ENCODE results near the gene OTULIN. TPM values are rescaled to one million over a fixed set of nuclear protein-coding genes. Genes with fewer than 3 reads are reported as not detected.

OTULIN gene
- total RNA-seq, 4 donors from 2014 or later, result 37.7 to 59.2 (median 43.1) TPM

- Histone ChIP-seq H3K36me3 (peaks cover 0 to 56% (median 0%) of the 10 kb centered on the region in 3 donors), H3K27ac (no peak overlapping the region), H3K27me3 (no peaks in the 10 kb centered on the region), H3K9me3 (no peaks in the 10 kb centered on the region), H3K4me3 (no peak overlapping the region), H3K4me1 (peaks cover 0 to 17% (median 3%) of the 10 kb centered on the region in 4 donors)
- no peak for DNase-seq (ENCODE audit: low spot score in 2 of 2)
- TF ChIP-seq, protein P1, sequence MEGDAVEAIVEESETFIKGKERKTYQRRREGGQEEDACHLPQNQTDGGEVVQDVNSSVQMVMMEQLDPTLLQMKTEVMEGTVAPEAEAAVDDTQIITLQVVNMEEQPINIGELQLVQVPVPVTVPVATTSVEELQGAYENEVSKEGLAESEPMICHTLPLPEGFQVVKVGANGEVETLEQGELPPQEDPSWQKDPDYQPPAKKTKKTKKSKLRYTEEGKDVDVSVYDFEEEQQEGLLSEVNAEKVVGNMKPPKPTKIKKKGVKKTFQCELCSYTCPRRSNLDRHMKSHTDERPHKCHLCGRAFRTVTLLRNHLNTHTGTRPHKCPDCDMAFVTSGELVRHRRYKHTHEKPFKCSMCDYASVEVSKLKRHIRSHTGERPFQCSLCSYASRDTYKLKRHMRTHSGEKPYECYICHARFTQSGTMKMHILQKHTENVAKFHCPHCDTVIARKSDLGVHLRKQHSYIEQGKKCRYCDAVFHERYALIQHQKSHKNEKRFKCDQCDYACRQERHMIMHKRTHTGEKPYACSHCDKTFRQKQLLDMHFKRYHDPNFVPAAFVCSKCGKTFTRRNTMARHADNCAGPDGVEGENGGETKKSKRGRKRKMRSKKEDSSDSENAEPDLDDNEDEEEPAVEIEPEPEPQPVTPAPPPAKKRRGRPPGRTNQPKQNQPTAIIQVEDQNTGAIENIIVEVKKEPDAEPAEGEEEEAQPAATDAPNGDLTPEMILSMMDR (IDR thresholded peaks at IDR 0.05), result no peak
- TF ChIP-seq EP300 (IDR thresholded peaks at IDR 0.05) (no peak), POLR2A (IDR thresholded peaks at IDR 0.05) (no peak)
- 90 to 100% methylated on average over 2 of the region's 2 CpGs for WGBS, 2 donors
Observed at GRCh38 chr5:14699159-14699558, 34.6 kb downstream of the OTULIN start.

GRCh38 chr5:14699807-14700400 is 35.4 kb downstream of the OTULIN start:
- 88% methylated on average over 8 of the region's 8 CpGs for WGBS, 2 donors
- no peak for DNase-seq (ENCODE audit: low spot score in 2 of 2)
- Histone ChIP-seq H3K27me3 (no peaks in the 10 kb centered on the region), H3K9me3 (no peaks in the 10 kb centered on the region), H3K36me3 (peaks cover 0 to 57% (median 0%) of the 10 kb centered on the region in 3 donors), H3K4me1 (peaks cover 0 to 17% (median 3%) of the 10 kb centered on the region in 4 donors), H3K27ac (no peak overlapping the region), H3K4me3 (no peak overlapping the region)
- TF ChIP-seq, protein P1 (IDR thresholded peaks at IDR 0.05), result no peak
- TF ChIP-seq EP300 (IDR thresholded peaks at IDR 0.05) (no peak), POLR2A (IDR thresholded peaks at IDR 0.05) (no peak)

GRCh38 chr5:14700478-14701436 is 36.2 kb downstream of the OTULIN start:
- peaks cover 0 to 17% (median 3%) of the 10 kb centered on the region in 4 donors for H3K4me1 ChIP-seq

DNA sequence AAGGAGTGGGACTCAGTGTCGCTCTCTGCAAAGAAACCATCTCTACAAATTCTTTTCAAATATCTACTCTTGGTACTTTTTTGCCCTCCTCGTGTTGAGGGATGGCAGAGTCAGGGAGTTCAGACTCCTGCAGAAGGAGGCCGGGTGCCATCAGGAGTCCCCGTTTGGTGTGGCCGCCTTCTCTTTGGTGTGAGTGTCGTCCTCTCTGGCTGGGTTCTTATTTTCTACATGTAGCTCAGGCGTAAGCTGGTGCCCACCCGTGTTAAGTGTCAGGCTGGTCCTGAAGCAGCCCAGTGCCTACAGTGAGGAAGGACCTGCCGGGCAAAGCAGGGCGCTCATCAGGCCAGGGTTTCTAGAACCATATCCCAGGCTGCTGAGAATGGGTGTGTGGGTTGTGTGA is 37.0 kb downstream of the OTULIN start:
- TF ChIP-seq EP300 (IDR thresholded peaks at IDR 0.05), result no peak
- Histone ChIP-seq H3K4me3 (no peak overlapping the region), H3K27ac (no peak overlapping the region), H3K9me3 (no peaks in the 10 kb centered on the region), H3K4me1 (peaks cover 0 to 20% (median 3%) of the 10 kb centered on the region in 4 donors), H3K36me3 (peaks cover 0 to 63% (median 0%) of the 10 kb centered on the region in 3 donors), H3K27me3 (no peaks in the 10 kb centered on the region)
- DNase-seq (ENCODE audit: low spot score in 2 of 2), result no peak
- WGBS, 2 donors, result 96% methylated on average over 10 of the region's 10 CpGs

More at GRCh38 chr5:14700478-14701436, 36.2 kb downstream of the OTULIN start:
- Histone ChIP-seq H3K36me3 (peaks cover 0 to 62% (median 0%) of the 10 kb centered on the region in 3 donors), H3K9me3 (no peaks in the 10 kb centered on the region), H3K27me3 (no peaks in the 10 kb centered on the region), H3K27ac (no peak overlapping the region), H3K4me3 (no peak overlapping the region)
- TF ChIP-seq POLR2A (IDR thresholded peaks at IDR 0.05), result no peak
- TF ChIP-seq, protein P1 (IDR thresholded peaks at IDR 0.05), result no peak
- TF ChIP-seq EP300 (IDR thresholded peaks at IDR 0.05), result no peak
- no peak for DNase-seq (ENCODE audit: low spot score in 2 of 2)
- WGBS, 2 donors, result 55 to 63% methylated on average over 13 of the region's 13 CpGs

GRCh38 chr5:14702238-14702839 is 37.8 kb downstream of the OTULIN start:
- DNase-seq (ENCODE audit: low spot score in 2 of 2), result no peak
- TF ChIP-seq, protein P1 (IDR thresholded peaks at IDR 0.05), result no peak
- TF ChIP-seq EP300 (IDR thresholded peaks at IDR 0.05) (no peak), POLR2A (IDR thresholded peaks at IDR 0.05) (no peak)
- no peak overlapping the region for H3K4me3 ChIP-seq
- WGBS, 2 donors, result 90 to 92% methylated on average over 11 of the region's 11 CpGs
- no peak overlapping the region for H3K27ac ChIP-seq
- peaks cover 0 to 61% (median 0%) of the 10 kb centered on the region in 3 donors for H3K36me3 ChIP-seq
- no peaks in the 10 kb centered on the region for H3K27me3 ChIP-seq
- peaks cover 0 to 28% (median 5%) of the 10 kb centered on the region in 4 donors for H3K4me1 ChIP-seq
- no peaks in the 10 kb centered on the region for H3K9me3 ChIP-seq

Data from tibial nerve (tissue), 4 donors.